A673 (cell line): ENCODE results near the gene GREB1L.

Experiments
- CTCF ChIP-seq: fragments of 300-800, 200-600 bp; sonication (generic); conservative IDR thresholded peaks from 2 replicates; pipeline ENCODE4 v1.5.1; 2017; ENCODE audit warnings: low read depth, mild to moderate bottlenecking, antibody characterized with exemption, low read length, moderate library complexity, mixed read lengths
- EZH2 ChIP-seq: fragments of 200-600 bp; sonication (generic); IDR thresholded peaks from 2 replicates; pipeline ENCODE4 v1.6.1; 2017; ENCODE audit warnings: borderline replicate concordance, low read depth, mild to moderate bottlenecking, mixed read lengths, antibody characterized with exemption, low read length; ENCODE audit not compliant: poor library complexity, severe bottlenecking

- no peak for TF ChIP-seq CTCF
- TF ChIP-seq EZH2 = no peak
Measured at GRCh38 chr18:21456428-21457178, 214.6 kb downstream of the GREB1L start.
